CD14-positive monocyte (primary cell): ENCODE measurements around the gene NTM. TPM values are rescaled to one million over a fixed set of nuclear protein-coding genes. Genes with fewer than 3 reads are reported as not detected.

Experiments used
- DNase-seq, 3 donors: peaks; one replicate each; pipeline ENCODE4 v3.0.0-alpha.2; 2011 to 2022
- H2AFZ ChIP-seq: 2 replicates; pipeline ENCODE4 v1.6.0; 2012; ENCODE audit warnings: mild to moderate bottlenecking, low read depth, low read length, inconsistent platforms; ENCODE audit not compliant: insufficient read depth, poor library complexity, severe bottlenecking
- H3K27ac ChIP-seq, 2 donors: 1 replicate in 1 of 2; 2 replicates in 1 of 2; pipeline ENCODE4 v1.5.1; 2012 to 2013; ENCODE audit warnings: low read length in 2 of 2, control low read depth in 1 of 2, inconsistent platforms in 1 of 2, low read depth in 1 of 2, mild to moderate bottlenecking in 1 of 2
- H3K27me3 ChIP-seq, 2 donors: one replicate each; pipeline versions ENCODE4 v1.6.0 to v1.6.1; 2011 to 2013; ENCODE audit warnings: low read length in 2 of 2; ENCODE audit not compliant: control insufficient read depth in 2 of 2, insufficient read depth in 2 of 2
- H3K36me3 ChIP-seq, 2 donors: replicated peaks in 1 of 2; 1 replicate in 1 of 2; 2 replicates in 1 of 2; pipeline versions ENCODE4 v1.5.1 to v1.6.1; 2012 to 2013; ENCODE audit warnings: low read length in 2 of 2, control low read depth in 1 of 2, inconsistent platforms in 1 of 2, mild to moderate bottlenecking in 1 of 2; ENCODE audit not compliant: insufficient read depth in 2 of 2, control insufficient read depth in 1 of 2
- H3K4me1 ChIP-seq, 2 donors: 1 replicate in 1 of 2; 2 replicates in 1 of 2; pipeline versions ENCODE4 v1.5.1 to v1.6.1; 2012 to 2013; ENCODE audit warnings: low read length in 2 of 2, control low read depth in 1 of 2, inconsistent platforms in 1 of 2, mild to moderate bottlenecking in 1 of 2, moderate library complexity in 1 of 2; ENCODE audit not compliant: insufficient read depth in 2 of 2, control insufficient read depth in 1 of 2
- H3K4me2 ChIP-seq: replicated peaks from 2 replicates; pipeline ENCODE3; 2012; ENCODE audit warnings: low read length, moderate library complexity, mild to moderate bottlenecking; ENCODE audit not compliant: poor library complexity, severe bottlenecking; ENCODE audit errors: extremely low read depth
- H3K4me3 ChIP-seq, 3 experiments: fragments of 200-600 bp in 1 of 3; sonication (generic) in 1 of 3; replicated peaks in 1 of 3; 1 replicate in 2 of 3; 2 replicates in 1 of 3; pipeline ENCODE4 v1.5.1; 2011 to 2013; ENCODE audit warnings: low read length in 3 of 3, mild to moderate bottlenecking in 3 of 3, control low read depth in 2 of 3, low read depth in 2 of 3, inconsistent platforms in 1 of 3, moderate library complexity in 1 of 3
- H3K79me2 ChIP-seq: 2 replicates; pipeline ENCODE4 v1.6.0; 2012; ENCODE audit warnings: mild to moderate bottlenecking, control low read depth, inconsistent platforms, low read length, moderate library complexity; ENCODE audit not compliant: insufficient read depth
- H3K9ac ChIP-seq: 2 replicates; pipeline ENCODE4 v1.6.0; 2017; ENCODE audit warnings: low read length, mild to moderate bottlenecking; ENCODE audit not compliant: insufficient read depth, poor library complexity, severe bottlenecking
- H3K9me3 ChIP-seq, 2 donors: replicated peaks in 1 of 2; 1 replicate in 1 of 2; 2 replicates in 1 of 2; pipeline versions ENCODE4 v1.5.1 to v1.6.1; 2012 to 2013; ENCODE audit warnings: low read length in 2 of 2, control low read depth in 1 of 2; ENCODE audit not compliant: control insufficient read depth in 1 of 2, insufficient read depth in 1 of 2
- H4K20me1 ChIP-seq: 2 replicates; pipeline ENCODE4 v1.6.0; 2012; ENCODE audit warnings: mild to moderate bottlenecking, low read length, control low read depth, moderate library complexity; ENCODE audit not compliant: insufficient read depth
- H3K27ac Mint-ChIP-seq, 7 donors: one replicate each; pipeline ENCODE4 v1.8.0; 2020; ENCODE audit warnings: mild to moderate bottlenecking in 7 of 7, mixed read lengths in 7 of 7, moderate library complexity in 6 of 7, inconsistent platforms in 2 of 7
- H3K27me3 Mint-ChIP-seq, 3 donors: one replicate each; pipeline ENCODE4 v1.8.0; 2021 to 2022; ENCODE audit warnings: low read depth in 3 of 3, mild to moderate bottlenecking in 3 of 3, mixed read lengths in 3 of 3, moderate library complexity in 3 of 3, inconsistent platforms in 1 of 3
- H3K36me3 Mint-ChIP-seq, 2 donors: one replicate each; pipeline ENCODE4 v1.8.0; 2020; ENCODE audit warnings: mixed read lengths in 2 of 2, inconsistent platforms in 1 of 2, mild to moderate bottlenecking in 1 of 2
- H3K4me1 Mint-ChIP-seq: one replicate; pipeline ENCODE4 v1.8.0; 2020; ENCODE audit warnings: mild to moderate bottlenecking, mixed read lengths
- H3K4me3 Mint-ChIP-seq, 2 donors: one replicate each; pipeline ENCODE4 v1.8.0; 2020; ENCODE audit warnings: mild to moderate bottlenecking in 2 of 2, mixed read lengths in 2 of 2, moderate library complexity in 1 of 2
- H3K9me3 Mint-ChIP-seq, 7 donors: one replicate each; pipeline ENCODE4 v1.8.0; 2020 to 2022; ENCODE audit warnings: mixed read lengths in 7 of 7, mild to moderate bottlenecking in 6 of 7, moderate library complexity in 6 of 7, inconsistent platforms in 2 of 7
- WGBS: methylation state at CpG from one replicate; pipeline ENCODE4 v1.1.5; 2013; ENCODE audit warnings: missing lambda C conversion rate; ENCODE audit not compliant: insufficient coverage; 5-methylcytosine and 5-hydroxymethylcytosine counted together
- intact Hi-C, 2 donors: fragments of 100-400 bp; cut with micrococcal nuclease; formaldehyde crosslinking; loops; one replicate each; pipeline versions ENCODE4 v1.15.0 to v1.15.1; 2023
- polyA plus RNA-seq, 3 donors: library from polyadenylated mRNA; depleted of rRNA in 1 of 3; unstranded in 2 of 3; stranded (reverse) in 1 of 3; fragments of 300-500 nt in 2 of 3; fragments of >200 nt in 1 of 3; fragmentation: Illumina TruSeq in 2 of 3; gene quantifications; 1 replicate in 2 of 3; 2 replicates in 1 of 3; pipeline ENCODE4 v1.2.3, GENCODE V29; 2012 to 2021
- TF ChIP-seq, protein P1 (sequence below): fragments of 200-600 bp; IDR thresholded peaks from one replicate; pipeline ENCODE4 v1.8.0; 2022; ENCODE audit warnings: antibody characterized with exemption, mild to moderate bottlenecking

NTM gene
- polyA plus RNA-seq, 3 donors = not detected

GRCh38 chr11:131624531-131624930, 254.1 kb downstream of the NTM start:
- H3K27ac Mint-ChIP-seq = no peak overlapping the region
- Histone ChIP-seq H2AFZ (no peak overlapping the region), H3K36me3 (no peaks in the 10 kb centered on the region)

GRCh38 chr11:131626788-131627187, 256.4 kb downstream of the NTM start:
- H3K4me3 ChIP-seq = no peak overlapping the region
- no peaks in the 10 kb centered on the region for H3K4me1 Mint-ChIP-seq
- H3K9me3 ChIP-seq = no peaks in the 10 kb centered on the region
- no peak for DNase-seq
- no peaks in the 10 kb centered on the region for H4K20me1 ChIP-seq
- peak overlapping the region in 1 of 2 donors; percentile 8 for H3K4me3 Mint-ChIP-seq
- no peak overlapping the region for H2AFZ ChIP-seq
- no peak overlapping the region for H3K4me2 ChIP-seq
- H3K27ac Mint-ChIP-seq = no peak overlapping the region
- no peaks in the 10 kb centered on the region for H3K36me3 ChIP-seq
- H3K27me3 ChIP-seq = peaks cover 2 to 18% of the 10 kb centered on the region in 2 donors
- no CpG with 5 or more reads among the region's 9 CpGs for WGBS
- peaks cover 10 to 17% (median 14%) of the 10 kb centered on the region in 3 donors for H3K27me3 Mint-ChIP-seq
- H3K9ac ChIP-seq = no peak overlapping the region
- TF ChIP-seq, protein P1, sequence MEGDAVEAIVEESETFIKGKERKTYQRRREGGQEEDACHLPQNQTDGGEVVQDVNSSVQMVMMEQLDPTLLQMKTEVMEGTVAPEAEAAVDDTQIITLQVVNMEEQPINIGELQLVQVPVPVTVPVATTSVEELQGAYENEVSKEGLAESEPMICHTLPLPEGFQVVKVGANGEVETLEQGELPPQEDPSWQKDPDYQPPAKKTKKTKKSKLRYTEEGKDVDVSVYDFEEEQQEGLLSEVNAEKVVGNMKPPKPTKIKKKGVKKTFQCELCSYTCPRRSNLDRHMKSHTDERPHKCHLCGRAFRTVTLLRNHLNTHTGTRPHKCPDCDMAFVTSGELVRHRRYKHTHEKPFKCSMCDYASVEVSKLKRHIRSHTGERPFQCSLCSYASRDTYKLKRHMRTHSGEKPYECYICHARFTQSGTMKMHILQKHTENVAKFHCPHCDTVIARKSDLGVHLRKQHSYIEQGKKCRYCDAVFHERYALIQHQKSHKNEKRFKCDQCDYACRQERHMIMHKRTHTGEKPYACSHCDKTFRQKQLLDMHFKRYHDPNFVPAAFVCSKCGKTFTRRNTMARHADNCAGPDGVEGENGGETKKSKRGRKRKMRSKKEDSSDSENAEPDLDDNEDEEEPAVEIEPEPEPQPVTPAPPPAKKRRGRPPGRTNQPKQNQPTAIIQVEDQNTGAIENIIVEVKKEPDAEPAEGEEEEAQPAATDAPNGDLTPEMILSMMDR = no peak
- H3K9me3 Mint-ChIP-seq = peaks cover 0 to 2% (median 0%) of the 10 kb centered on the region in 7 donors
- no peaks in the 10 kb centered on the region for H3K79me2 ChIP-seq
- H3K27ac ChIP-seq = no peak overlapping the region
- intact Hi-C loops = no loop called here
- no peaks in the 10 kb centered on the region for H3K4me1 ChIP-seq
- H3K36me3 Mint-ChIP-seq = no peaks in the 10 kb centered on the region

More at GRCh38 chr11:131624531-131624930, 254.1 kb downstream of the NTM start:
- Histone ChIP-seq H3K27me3 (peaks cover 2 to 16% of the 10 kb centered on the region in 2 donors), H4K20me1 (no peaks in the 10 kb centered on the region), H3K4me1 (no peaks in the 10 kb centered on the region), H3K27ac (no peak overlapping the region), H3K4me3 (no peak overlapping the region), H3K79me2 (no peaks in the 10 kb centered on the region), H3K4me2 (no peak overlapping the region), H3K9ac (no peak overlapping the region), H3K9me3 (no peaks in the 10 kb centered on the region)
- Mint-ChIP-seq H3K4me1 (no peaks in the 10 kb centered on the region), H3K27me3 (peaks cover 10 to 17% (median 12%) of the 10 kb centered on the region in 3 donors), H3K36me3 (no peaks in the 10 kb centered on the region), H3K9me3 (peaks cover 0 to 2% (median 0%) of the 10 kb centered on the region in 7 donors), H3K4me3 (no peak overlapping the region)
- intact Hi-C loops = no loop called here
- 95% methylated on average over 4 of the region's 4 CpGs for WGBS
- TF ChIP-seq, protein P1 = no peak
- no peak for DNase-seq
